H1 (cell line): ENCODE data around the gene RAB31. TPM values are rescaled to one million over a fixed set of nuclear protein-coding genes. Genes with fewer than 3 reads are reported as not detected.

Source experiments
- ASH2L ChIP-seq: fragments of 200-600, 300-600 bp; sonication (generic); IDR thresholded peaks from one replicate; pipeline ENCODE4 v1.7.1; 2017; ENCODE audit warnings: low read length
- BACH1 ChIP-seq: IDR thresholded peaks from 2 replicates; pipeline ENCODE4 v1.6.1; 2012; ENCODE audit warnings: low read length, improper control_type of control experiment
- CHD7 ChIP-seq: fragments of 300-600 bp; sonication (generic); IDR thresholded peaks from 2 replicates; pipeline ENCODE4 v1.7.1; 2012; ENCODE audit warnings: low read length, moderate library complexity, mild to moderate bottlenecking, inconsistent platforms; ENCODE audit not compliant: insufficient replicate concordance
- CTCF ChIP-seq, 3 experiments: IDR thresholded peaks; 1 replicate in 2 of 3; 2 replicates in 1 of 3; pipeline versions ENCODE4 v1.5.1 to v1.6.1; 2011; ENCODE audit warnings: low read length in 3 of 3, mild to moderate bottlenecking in 3 of 3, inconsistent platforms in 2 of 3, low read depth in 1 of 3, moderate library complexity in 1 of 3; ENCODE audit not compliant: insufficient read depth in 1 of 3; ENCODE audit errors: control extremely low read depth in 1 of 3
- EGR1 ChIP-seq: IDR thresholded peaks from 2 replicates; pipeline ENCODE4 v1.6.1; 2011; ENCODE audit warnings: low read depth, low read length, borderline replicate concordance
- EZH2 ChIP-seq: fragments of 200-600 bp; sonication (generic); IDR thresholded peaks from 2 replicates; pipeline ENCODE4 v1.7.1; 2012; ENCODE audit warnings: low read depth, mild to moderate bottlenecking, moderate library complexity, low read length, inconsistent platforms; ENCODE audit not compliant: severe bottlenecking
- KDM1A ChIP-seq: fragments of 200-600, 300-600 bp; sonication (generic); IDR thresholded peaks from 2 replicates; pipeline ENCODE4 v1.7.1; 2016; ENCODE audit warnings: mild to moderate bottlenecking, low read length, borderline replicate concordance
- RNF2 ChIP-seq: fragments of 200-900, 300-1000 bp; sonication (generic); IDR thresholded peaks from 2 replicates; pipeline ENCODE4 v1.7.1; 2016; ENCODE audit warnings: borderline replicate concordance, low read depth, mild to moderate bottlenecking, antibody characterized with exemption, low read length; ENCODE audit not compliant: poor library complexity, severe bottlenecking; ENCODE audit errors: missing control alignments
- YY1 ChIP-seq: IDR thresholded peaks from 2 replicates; pipeline ENCODE4 v1.6.1; 2011; ENCODE audit warnings: low read depth, mild to moderate bottlenecking, low read length
- polyA plus RNA-seq, 7 experiments: library from polyadenylated mRNA; depleted of rRNA in 3 of 7; stranded (reverse) in 5 of 7; unstranded in 2 of 7; fragments of >200 nt in 5 of 7; fragments of 200-250 nt in 2 of 7; gene quantifications; 1 replicate in 5 of 7; 2 replicates in 1 of 7; 4 replicates in 1 of 7; pipeline versions ENCODE4 v1.2.1 to v1.2.3, GENCODE V29; 2011 to 2013; ENCODE audit warnings: missing spikeins in 2 of 7, mixed read lengths in 2 of 7
- total RNA-seq: library from RNA; stranded (reverse); fragmentation: NEBNext Ultra II Directional; extraction: Animal tissue kit (Norgen Biotek cat#: 25700); gene quantifications from 2 replicates; pipeline ENCODE4 v1.2.1, GENCODE V29; 2021

The RAB31 gene
- total and polyA plus RNA-seq, 2 of the 8 experiments (the other 6 are each of a cell fraction or from before 2014, with no cell fraction given) = 15.2 to 40.9 TPM

GRCh38 chr18:9774150-9774549 is 66.0 kb downstream of the RAB31 start (continued):
- TF ChIP-seq CHD7 (no peak), KDM1A (no peak), RNF2 (no peak), EZH2 (no peak), ASH2L (no peak), BACH1 (no peak), YY1 (no peak), CTCF (IDR thresholded peaks at IDR 0.05; ENCODE audit: control extremely low read depth in 1 of 3, insufficient read depth in 1 of 3, low read depth in 1 of 3, low read length in 3 of 3) (no peak), EGR1 (no peak)
